ENCODE measurements around the gene RSPRY1. TPM values are rescaled to one million over a fixed set of nuclear protein-coding genes. Genes with fewer than 3 reads are reported as not detected.

Gene RSPRY1
- total RNA-seq, 1 donor from 2014 or later: 63.7 TPM

DNA sequence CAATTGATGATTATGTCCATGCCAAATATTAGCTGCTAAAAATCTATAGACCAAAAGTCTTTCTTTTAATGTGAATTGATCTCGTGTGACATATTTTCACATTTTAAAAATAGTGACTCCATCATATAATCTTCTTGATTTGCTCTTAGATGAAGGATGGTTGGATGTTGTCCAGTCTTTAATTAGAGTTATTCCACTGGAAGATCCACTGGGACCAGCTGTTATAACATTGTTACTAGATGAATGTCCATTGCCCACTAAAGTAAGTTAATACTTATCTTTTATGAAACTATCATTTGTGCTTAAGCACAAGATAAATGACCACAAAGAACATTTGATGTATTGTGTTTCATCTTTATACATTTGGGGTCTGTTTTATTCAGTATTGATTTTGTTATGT is 22.8 kb downstream of the RSPRY1 start:
- Mint-ChIP-seq H3K9me3 (ENCODE audit: low read depth) (no peaks in the 10 kb centered on the region), H3K4me1 (ENCODE audit: low read depth) (no peaks in the 10 kb centered on the region), H3K36me3 (ENCODE audit: insufficient read depth) (peaks cover 25% of the 10 kb centered on the region), H3K27me3 (no peaks in the 10 kb centered on the region), H3K27ac (no peak overlapping the region), H3K4me3 (ENCODE audit: low read depth) (no peak overlapping the region)
- TF ChIP-seq, protein P1, sequence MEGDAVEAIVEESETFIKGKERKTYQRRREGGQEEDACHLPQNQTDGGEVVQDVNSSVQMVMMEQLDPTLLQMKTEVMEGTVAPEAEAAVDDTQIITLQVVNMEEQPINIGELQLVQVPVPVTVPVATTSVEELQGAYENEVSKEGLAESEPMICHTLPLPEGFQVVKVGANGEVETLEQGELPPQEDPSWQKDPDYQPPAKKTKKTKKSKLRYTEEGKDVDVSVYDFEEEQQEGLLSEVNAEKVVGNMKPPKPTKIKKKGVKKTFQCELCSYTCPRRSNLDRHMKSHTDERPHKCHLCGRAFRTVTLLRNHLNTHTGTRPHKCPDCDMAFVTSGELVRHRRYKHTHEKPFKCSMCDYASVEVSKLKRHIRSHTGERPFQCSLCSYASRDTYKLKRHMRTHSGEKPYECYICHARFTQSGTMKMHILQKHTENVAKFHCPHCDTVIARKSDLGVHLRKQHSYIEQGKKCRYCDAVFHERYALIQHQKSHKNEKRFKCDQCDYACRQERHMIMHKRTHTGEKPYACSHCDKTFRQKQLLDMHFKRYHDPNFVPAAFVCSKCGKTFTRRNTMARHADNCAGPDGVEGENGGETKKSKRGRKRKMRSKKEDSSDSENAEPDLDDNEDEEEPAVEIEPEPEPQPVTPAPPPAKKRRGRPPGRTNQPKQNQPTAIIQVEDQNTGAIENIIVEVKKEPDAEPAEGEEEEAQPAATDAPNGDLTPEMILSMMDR (IDR thresholded peaks at IDR 0.05; ENCODE audit: unreplicated experiment): no peak
- DNase-seq (ENCODE audit: low spot score, unreplicated experiment): no peak

DNA sequence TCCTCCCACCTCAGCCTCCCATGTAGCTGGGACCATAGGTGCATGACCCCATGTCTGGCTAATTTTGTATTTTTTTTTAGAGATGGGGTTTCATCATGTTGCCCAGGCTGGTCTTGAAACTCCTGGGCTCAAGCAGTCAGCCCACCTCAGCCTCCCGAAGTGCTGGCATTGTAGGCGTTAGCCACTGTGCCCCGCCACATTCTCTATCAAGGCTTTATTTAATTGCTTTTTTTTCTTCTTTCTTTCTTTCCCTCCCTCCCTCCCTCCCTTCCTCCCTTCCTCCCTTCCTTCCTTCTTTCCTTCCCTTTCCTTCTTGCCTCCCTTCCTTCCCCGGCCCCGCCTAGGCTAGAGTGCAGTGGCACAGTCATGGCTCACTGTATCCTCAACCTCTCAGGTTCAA is 23.7 kb downstream of the RSPRY1 start:
- TF ChIP-seq, protein P1 (IDR thresholded peaks at IDR 0.05; ENCODE audit: unreplicated experiment): no peak
- DNase-seq (ENCODE audit: low spot score, unreplicated experiment): no peak
- peaks cover 29% of the 10 kb centered on the region for H3K36me3 Mint-ChIP-seq (ENCODE audit: insufficient read depth)
- H3K27me3 Mint-ChIP-seq: no peaks in the 10 kb centered on the region
- H3K9me3 Mint-ChIP-seq (ENCODE audit: low read depth): no peaks in the 10 kb centered on the region
- no peak overlapping the region for H3K4me3 Mint-ChIP-seq (ENCODE audit: low read depth)
- no peak overlapping the region for H3K27ac Mint-ChIP-seq
- no peaks in the 10 kb centered on the region for H3K4me1 Mint-ChIP-seq (ENCODE audit: low read depth)

DNA sequence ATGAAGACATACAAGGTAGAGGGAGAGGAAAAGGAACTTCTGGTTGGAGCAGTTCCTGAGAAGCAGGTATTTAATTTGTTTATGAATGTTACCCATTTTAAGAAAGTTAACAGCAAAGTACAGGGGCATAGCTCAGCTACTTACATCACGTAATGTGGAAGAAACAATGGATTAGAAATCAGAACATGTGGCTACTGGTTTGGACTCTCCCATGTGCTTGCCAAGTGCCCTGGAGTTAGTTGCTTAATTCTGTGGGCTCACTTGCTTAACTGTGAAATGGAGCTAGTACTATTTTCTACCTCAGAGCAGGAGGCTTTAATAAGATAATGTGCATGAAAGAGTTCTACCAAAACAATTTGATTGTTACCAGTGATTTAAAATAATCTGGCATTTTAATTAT is 27.3 kb downstream of the RSPRY1 start:
- Mint-ChIP-seq H3K4me1 (ENCODE audit: low read depth) (no peaks in the 10 kb centered on the region), H3K9me3 (ENCODE audit: low read depth) (no peaks in the 10 kb centered on the region), H3K4me3 (ENCODE audit: low read depth) (no peak overlapping the region), H3K27me3 (no peaks in the 10 kb centered on the region), H3K27ac (no peak overlapping the region), H3K36me3 (ENCODE audit: insufficient read depth) (peaks cover 38% of the 10 kb centered on the region)
- TF ChIP-seq, protein P1 (IDR thresholded peaks at IDR 0.05; ENCODE audit: unreplicated experiment): no peak
- no peak for DNase-seq (ENCODE audit: low spot score, unreplicated experiment)

DNA sequence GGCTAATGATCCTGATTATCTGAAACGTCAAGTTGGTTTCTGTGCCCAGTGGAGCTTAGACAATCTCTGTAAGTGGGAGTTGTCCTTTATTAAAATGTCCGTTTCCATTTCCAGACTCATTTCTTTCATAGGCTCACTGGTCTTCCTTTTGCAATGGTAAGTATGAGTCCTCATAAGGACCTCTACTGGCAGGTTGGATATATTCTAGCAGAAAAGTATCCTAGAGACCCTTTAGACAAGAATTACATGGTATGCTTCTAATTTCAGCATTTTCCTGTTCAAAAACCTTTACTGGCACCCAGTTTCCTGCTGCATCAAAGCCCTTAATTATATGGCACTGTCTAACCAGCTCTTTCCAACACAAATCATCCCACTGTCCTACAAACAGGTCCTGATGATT is 30.8 kb downstream of the RSPRY1 start:
- H3K27me3 Mint-ChIP-seq: no peaks in the 10 kb centered on the region
- no peak for DNase-seq (ENCODE audit: low spot score, unreplicated experiment)
- peaks cover 51% of the 10 kb centered on the region for H3K36me3 Mint-ChIP-seq (ENCODE audit: insufficient read depth)
- H3K9me3 Mint-ChIP-seq (ENCODE audit: low read depth): peaks cover 7% of the 10 kb centered on the region
- H3K4me3 Mint-ChIP-seq (ENCODE audit: low read depth): no peak overlapping the region
- no peak overlapping the region for H3K27ac Mint-ChIP-seq
- TF ChIP-seq, protein P1 (IDR thresholded peaks at IDR 0.05; ENCODE audit: unreplicated experiment): no peak
- no peaks in the 10 kb centered on the region for H3K4me1 Mint-ChIP-seq (ENCODE audit: low read depth)

DNA sequence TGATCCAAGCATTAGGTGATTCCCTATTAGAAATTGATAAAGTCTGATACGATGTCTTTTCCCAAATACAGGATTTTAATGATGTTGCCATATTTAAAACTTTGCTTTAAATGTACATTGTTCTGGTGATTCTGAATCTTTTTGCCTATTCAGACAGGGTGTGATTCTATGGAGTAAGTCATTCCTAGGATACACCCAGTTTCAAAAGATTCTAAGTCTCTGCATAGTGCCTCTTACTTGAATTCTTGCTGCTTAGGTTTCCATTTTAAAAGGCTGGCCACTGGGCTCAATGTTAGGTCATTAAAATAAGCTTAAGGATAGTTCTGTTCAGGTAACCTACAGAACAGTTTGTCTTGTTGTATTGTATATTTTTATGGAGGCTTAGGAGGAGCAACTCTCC is 36.9 kb downstream of the RSPRY1 start:
- no peak for DNase-seq (ENCODE audit: low spot score, unreplicated experiment)
- TF ChIP-seq, protein P1 (IDR thresholded peaks at IDR 0.05; ENCODE audit: unreplicated experiment): no peak
- H3K4me1 Mint-ChIP-seq (ENCODE audit: low read depth): no peaks in the 10 kb centered on the region
- H3K4me3 Mint-ChIP-seq (ENCODE audit: low read depth): no peak overlapping the region
- peaks cover 7% of the 10 kb centered on the region for H3K9me3 Mint-ChIP-seq (ENCODE audit: low read depth)
- peaks cover 34% of the 10 kb centered on the region for H3K36me3 Mint-ChIP-seq (ENCODE audit: insufficient read depth)
- no peaks in the 10 kb centered on the region for H3K27me3 Mint-ChIP-seq
- no peak overlapping the region for H3K27ac Mint-ChIP-seq
